AG04449 (cell line): ENCODE measurements around the gene ASPSCR1.

Experiments
- CTCF ChIA-PET: fragments of 350-600 bp; formaldehyde crosslinking; extraction: SDS; loops from one replicate; lab custom pipeline; 2021; ENCODE audit warnings: antibody characterized with exemption; lab: Yijun Ruan, JAX
- POLR2A ChIA-PET: fragments of 400-600, 350-600 bp; formaldehyde crosslinking; extraction: SDS; loops from one replicate; lab custom pipeline; 2020; ENCODE audit warnings: antibody characterized with exemption, inconsistent platforms; lab: Yijun Ruan, JAX
- DNase-seq: peaks from one replicate; pipeline ENCODE4 v3.0.0-alpha.2; 2010; ENCODE audit warnings: low read depth, low spot score
- H3K4me3 ChIP-seq: 2 replicates; pipeline ENCODE4 v1.5.1; 2011; ENCODE audit warnings: low read depth, mild to moderate bottlenecking, control low read depth, low read length
- TF ChIP-seq, protein P1 (sequence below): IDR thresholded peaks from one replicate; pipeline ENCODE4 v1.5.1; 2011; ENCODE audit warnings: mild to moderate bottlenecking, moderate library complexity, low read length, control low read depth, inconsistent platforms; ENCODE audit not compliant: insufficient read depth; ENCODE audit errors: missing control alignments

ASPSCR1 gene

DNA sequence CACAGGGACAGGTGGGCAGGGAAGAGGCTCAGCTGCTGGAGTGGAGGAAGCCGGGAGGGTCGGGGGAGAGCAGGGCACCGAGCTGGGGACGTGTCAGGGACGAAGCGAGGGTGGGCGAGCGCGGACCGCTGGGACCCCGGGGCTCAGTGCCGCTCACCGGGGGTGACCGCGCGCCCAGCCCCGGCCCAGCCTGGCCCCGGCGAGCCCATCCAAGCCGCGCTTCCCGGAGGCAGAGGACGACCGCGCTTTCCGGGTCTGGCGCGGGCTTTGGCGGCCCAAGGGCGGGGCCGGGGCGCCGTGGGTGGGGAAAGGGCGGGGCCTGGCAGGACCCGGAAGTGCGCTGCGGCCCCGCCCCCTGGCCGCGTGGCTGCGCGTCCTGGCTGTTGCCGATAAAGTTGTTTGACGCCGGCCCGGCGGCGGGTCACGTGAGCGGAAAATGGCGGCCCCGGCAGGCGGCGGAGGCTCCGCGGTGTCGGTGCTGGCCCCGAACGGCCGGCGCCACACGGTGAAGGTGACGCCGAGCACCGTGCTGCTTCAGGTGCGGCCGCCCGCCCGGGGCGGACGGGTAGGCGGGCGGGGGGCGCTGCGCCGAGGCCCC is at the start of gene ASPSCR1:
TSS of gene ASPSCR1 (plus strand) at position 419 of the 598 bp plus-strand sequence. CDS start at position 437, 18 bp downstream.
- POLR2A ChIA-PET, result interaction anchor here (0.7 to 1.2 kb wide), 2 partner anchors 10 to 60 kb away, joined by 3 read pairs; partner anchors contain the start of gene DCXR
- CTCF ChIA-PET, result interaction anchor here (0.8 to 1.9 kb wide), 4 partner anchors 10 to 44 kb away, joined by 3 to 14 read pairs (median 3); partner anchors contain the start of gene NOTUM

DNA sequence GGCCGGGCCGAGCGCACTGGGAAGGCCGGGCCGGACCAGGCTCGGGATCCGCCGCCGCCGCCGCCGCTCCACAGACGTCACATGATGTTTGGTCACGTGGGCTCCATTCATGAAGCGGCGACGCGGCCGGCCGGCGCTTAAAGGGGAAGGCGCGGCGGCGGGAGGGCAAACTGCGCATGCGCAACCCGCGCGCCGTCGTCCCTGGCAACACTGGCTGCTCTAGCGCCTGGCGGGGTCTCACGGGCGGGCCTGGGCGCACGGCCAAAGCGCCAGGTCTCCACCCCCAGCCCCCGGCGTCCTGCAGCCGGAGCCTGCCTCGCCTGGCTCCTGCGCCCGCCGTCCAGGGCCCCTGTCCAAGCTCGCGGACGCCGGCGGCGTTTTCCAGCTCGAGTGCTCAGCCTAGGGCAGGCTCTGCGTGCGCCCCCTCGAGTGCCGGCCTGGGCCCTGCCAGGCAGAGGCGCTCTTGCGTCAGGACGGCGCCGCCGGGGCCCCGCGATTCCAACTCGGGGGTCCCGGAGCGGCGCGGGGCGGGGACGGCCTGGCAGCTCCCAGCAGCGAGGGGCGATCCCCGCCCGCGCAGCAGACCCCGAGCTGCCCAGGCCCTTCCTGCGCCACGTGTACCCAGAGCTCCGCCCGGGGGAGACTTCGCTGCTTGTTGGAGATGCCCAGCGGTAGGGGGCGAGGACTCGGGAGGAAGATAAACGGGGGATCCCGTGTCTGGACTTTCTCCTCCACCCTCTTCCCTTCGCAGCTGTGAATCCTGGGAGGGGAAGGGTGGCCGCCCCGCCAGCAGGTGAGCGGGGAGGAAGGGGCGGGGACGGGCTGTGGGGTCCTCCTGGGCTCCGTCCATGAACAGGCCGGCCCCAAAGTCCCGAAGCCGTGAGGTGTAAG is 49.5 kb upstream of the ASPSCR1 start, which contains the start of gene MAFG:
TSS of gene MAFG (minus strand) at position 83 of the 891 bp plus-strand sequence. CDS start 4,550 bp downstream, outside the sequence.
- ChIA-PET CTCF (interaction anchor here (0.8 to 2.0 kb wide), 9 partner anchors 9 to 193 kb away, joined by 3 to 8 read pairs (median 5); partner anchors contain the start of gene PYCR1), POLR2A (interaction anchor here (0.6 to 1.7 kb wide), 4 partner anchors 8 to 301 kb away, joined by 3 to 7 read pairs (median 4); partner anchors contain the start of genes PYCR1 and SLC16A3)
- peak within 1 kb of the TSS; percentile 74 for H3K4me3 ChIP-seq
- no peak for DNase-seq
- TF ChIP-seq, protein P1, sequence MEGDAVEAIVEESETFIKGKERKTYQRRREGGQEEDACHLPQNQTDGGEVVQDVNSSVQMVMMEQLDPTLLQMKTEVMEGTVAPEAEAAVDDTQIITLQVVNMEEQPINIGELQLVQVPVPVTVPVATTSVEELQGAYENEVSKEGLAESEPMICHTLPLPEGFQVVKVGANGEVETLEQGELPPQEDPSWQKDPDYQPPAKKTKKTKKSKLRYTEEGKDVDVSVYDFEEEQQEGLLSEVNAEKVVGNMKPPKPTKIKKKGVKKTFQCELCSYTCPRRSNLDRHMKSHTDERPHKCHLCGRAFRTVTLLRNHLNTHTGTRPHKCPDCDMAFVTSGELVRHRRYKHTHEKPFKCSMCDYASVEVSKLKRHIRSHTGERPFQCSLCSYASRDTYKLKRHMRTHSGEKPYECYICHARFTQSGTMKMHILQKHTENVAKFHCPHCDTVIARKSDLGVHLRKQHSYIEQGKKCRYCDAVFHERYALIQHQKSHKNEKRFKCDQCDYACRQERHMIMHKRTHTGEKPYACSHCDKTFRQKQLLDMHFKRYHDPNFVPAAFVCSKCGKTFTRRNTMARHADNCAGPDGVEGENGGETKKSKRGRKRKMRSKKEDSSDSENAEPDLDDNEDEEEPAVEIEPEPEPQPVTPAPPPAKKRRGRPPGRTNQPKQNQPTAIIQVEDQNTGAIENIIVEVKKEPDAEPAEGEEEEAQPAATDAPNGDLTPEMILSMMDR, result peak; percentile 66

More for the DNA sequence above, at the start of gene ASPSCR1:
- H3K4me3 ChIP-seq, result peak within 1 kb of the TSS; percentile 76
- TF ChIP-seq, protein P1, result no peak
- DNase-seq, result peak; percentile 26

DNA sequence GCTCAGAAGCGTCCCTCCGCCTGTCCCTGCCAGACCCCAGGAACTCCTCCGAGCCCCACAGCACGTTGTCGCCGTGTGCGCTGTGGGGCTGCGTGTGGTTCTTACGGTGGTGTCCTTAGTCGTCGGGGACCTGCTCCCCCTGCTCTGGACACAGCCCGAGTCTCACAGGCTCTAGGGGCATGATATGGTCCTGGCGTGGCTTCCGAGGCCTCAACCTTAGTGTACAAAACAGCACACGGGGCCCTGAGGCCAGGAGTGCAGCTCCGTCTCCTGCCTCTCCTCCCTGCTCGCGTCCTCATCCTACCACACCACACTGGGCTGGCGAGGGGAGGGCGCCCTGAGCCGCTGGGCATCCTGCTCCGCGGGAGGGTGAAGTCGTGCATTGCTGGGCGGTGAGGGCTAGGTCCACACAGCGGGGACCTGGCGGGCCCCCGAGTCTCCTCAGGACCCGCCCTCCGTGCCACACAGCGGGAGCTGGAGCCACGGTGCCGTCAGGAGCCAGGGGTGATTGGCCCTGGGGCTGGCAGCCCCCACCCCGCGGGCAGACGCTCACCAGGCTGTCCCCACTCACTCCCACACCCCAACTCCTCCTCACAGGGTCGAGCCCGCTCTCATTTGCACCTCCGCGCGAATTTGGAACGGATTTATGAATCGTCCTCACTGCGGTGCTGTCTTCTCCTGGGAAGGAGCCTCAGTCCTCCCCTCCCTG is 48.7 kb upstream of the ASPSCR1 start:
- TF ChIP-seq, protein P1, result no peak
- ChIA-PET CTCF (interaction anchor here (0.8 to 2.0 kb wide), 10 partner anchors 12 to 255 kb away, joined by 3 to 8 read pairs (median 3); no protein-coding TSS in a partner anchor), POLR2A (interaction anchor here (0.5 kb wide), 1 partner anchor 91 kb away, joined by 4 read pairs; no protein-coding TSS in a partner anchor)
- DNase-seq, result no peak
- peak overlapping the region; percentile 65 for H3K4me3 ChIP-seq

DNA sequence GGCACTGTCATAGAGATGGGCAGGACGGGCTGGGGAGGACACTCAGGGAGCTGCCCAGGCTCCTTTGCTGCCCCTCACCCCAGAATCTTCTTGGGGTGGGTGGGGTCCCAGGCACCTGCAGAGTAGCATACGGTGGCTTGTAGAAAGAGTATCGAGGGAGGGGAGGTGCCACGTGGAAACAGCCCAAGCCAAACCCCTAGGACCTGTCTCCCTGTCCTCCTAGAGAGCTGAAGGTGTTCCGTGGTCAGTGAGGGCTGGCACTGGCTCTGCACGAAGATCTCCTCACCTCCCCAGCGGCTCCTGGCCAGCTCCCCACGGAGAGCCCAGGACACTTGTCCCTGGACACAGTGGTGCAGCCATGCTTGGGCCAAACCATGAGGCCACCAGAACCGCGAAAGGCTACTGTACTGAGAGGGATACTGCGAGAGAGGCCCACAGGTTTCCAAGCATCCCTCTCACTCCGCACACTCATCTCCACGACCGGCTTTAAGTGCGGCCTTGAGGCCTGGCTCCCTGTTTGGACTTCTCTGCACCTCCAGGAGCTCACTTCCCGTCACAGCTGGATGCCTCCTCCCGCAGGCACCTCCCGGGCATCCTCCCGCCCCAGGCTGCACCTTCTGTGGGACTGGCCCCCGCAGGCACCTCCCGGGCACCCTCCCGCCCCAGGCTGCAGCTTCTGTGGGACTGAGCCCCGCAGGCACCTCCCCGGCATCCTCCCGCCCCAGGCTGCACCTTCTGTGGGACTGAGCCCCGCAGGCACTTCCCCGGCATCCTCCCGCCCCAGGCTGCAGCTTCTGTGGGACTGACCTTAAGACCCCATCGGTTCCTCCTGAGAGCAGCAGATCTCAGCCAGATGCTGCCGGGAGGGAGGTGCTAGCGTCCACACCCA is 47.9 kb upstream of the ASPSCR1 start:
- ChIA-PET POLR2A (interaction anchor here (0.5 kb wide), 1 partner anchor 90 kb away, joined by 4 read pairs; no protein-coding TSS in a partner anchor), CTCF (interaction anchor here (0.9 to 1.8 kb wide), 5 partner anchors 15 to 256 kb away, joined by 3 to 5 read pairs (median 3); no protein-coding TSS in a partner anchor)
- no peak for DNase-seq
- TF ChIP-seq, protein P1, result no peak
- H3K4me3 ChIP-seq, result peak overlapping the region; percentile 65
